Activated CD8-positive, alpha-beta memory T cell treated with anti-CD3 and anti-CD28 coated beads, Interleukin-2, amount 10 ng/mL, durations not matched to agents 7 days and 5 days (primary cell): ENCODE data around the gene KDM2B. TPM values are rescaled to one million over a fixed set of nuclear protein-coding genes. Genes with fewer than 3 reads are reported as not detected.

ENCODE experiments used
- ATAC-seq: fragments of 150-1000 bp; cut with Tn5 transposase; one replicate; pipeline ENCODE4 v1.10.0; 2021; ENCODE audit warnings: moderate library complexity
- CTCF ChIA-PET: fragments of 350-600 bp; sonication (Branson Sonifier 250); formaldehyde crosslinking; loops from one replicate; lab custom pipeline; 2021; ENCODE audit warnings: antibody characterized with exemption; lab: Charles Lee
- DNase-seq: peaks from one replicate; pipeline ENCODE4 v3.0.0-alpha.2; 2020
- H3K27ac Mint-ChIP-seq: one replicate; pipeline ENCODE4 v1.8.0; 2021; ENCODE audit warnings: mild to moderate bottlenecking, mixed read lengths
- H3K27me3 Mint-ChIP-seq: one replicate; pipeline ENCODE4 v1.8.0; 2021; ENCODE audit warnings: mixed read lengths
- H3K36me3 Mint-ChIP-seq: one replicate; pipeline ENCODE4 v1.8.0; 2021; ENCODE audit warnings: mild to moderate bottlenecking, mixed read lengths
- H3K4me1 Mint-ChIP-seq: one replicate; pipeline ENCODE4 v1.8.0; 2021; ENCODE audit warnings: mixed read lengths
- H3K4me3 Mint-ChIP-seq: one replicate; pipeline ENCODE4 v1.8.0; 2021; ENCODE audit warnings: mild to moderate bottlenecking, moderate library complexity, mixed read lengths
- H3K9me3 Mint-ChIP-seq: one replicate; pipeline ENCODE4 v1.8.0; 2022; ENCODE audit warnings: low read depth, mixed read lengths
- total RNA-seq, 2 experiments: library from RNA; stranded (reverse); gene quantifications; one replicate each; pipeline ENCODE4 v1.2.3, GENCODE V29; 2021

The KDM2B gene
- total RNA-seq, 2 experiments from 2014 or later, result 63.8 to 64.8 TPM

DNA sequence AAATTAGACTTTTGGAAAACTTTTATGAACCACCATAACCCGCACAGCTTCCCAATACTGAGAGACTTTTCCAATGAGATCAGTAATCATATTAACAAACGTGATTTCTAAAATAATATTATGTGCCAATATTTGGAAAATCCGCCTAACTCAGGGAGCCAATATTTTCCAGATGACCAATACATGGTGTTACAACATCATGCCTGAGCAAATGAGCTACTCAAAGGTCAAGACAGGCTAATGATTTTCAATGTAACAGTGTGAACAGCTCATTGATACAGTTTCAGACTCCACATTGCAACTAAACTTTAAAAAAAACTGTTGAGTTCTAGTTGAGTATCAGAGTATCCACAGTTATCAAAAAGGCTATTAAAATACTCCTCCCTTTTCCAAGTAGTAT lies 134.1 kb downstream of the KDM2B start:
- CTCF ChIA-PET, result interaction anchor here (0.9 to 2.0 kb wide), 3 partner anchors 13 to 111 kb away, joined by 3 to 6 read pairs (median 5); no protein-coding TSS in a partner anchor
- peaks cover 4% of the 10 kb centered on the region for H3K4me1 Mint-ChIP-seq
- no peak overlapping the region for H3K27ac Mint-ChIP-seq
- DNase-seq (no peak), ATAC-seq (no peak)
- H3K9me3 Mint-ChIP-seq, result no peaks in the 10 kb centered on the region
- no peaks in the 10 kb centered on the region for H3K27me3 Mint-ChIP-seq
- H3K4me3 Mint-ChIP-seq, result no peak overlapping the region
- H3K36me3 Mint-ChIP-seq, result peaks cover 23% of the 10 kb centered on the region

DNA sequence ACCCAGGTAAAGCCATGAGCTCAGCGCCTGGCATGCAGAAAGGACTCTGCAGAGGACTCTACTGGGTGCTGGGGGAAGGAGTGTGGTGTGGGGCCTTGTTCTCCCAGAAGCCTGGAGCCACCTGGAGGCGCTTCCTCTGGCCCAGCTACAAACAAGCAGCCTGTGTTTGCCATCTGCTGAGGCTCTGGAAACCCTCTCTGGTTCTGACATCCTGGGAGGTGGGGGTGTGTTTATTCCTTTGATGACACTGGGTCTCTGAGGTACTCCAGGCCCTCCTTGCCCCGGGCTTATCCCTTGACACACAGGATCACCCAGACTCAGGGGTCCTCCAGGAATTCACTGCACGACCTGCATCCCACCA lies 136.0 kb downstream of the KDM2B start:
- H3K36me3 Mint-ChIP-seq, result peaks cover 35% of the 10 kb centered on the region
- no peak for ATAC-seq
- no peaks in the 10 kb centered on the region for H3K9me3 Mint-ChIP-seq
- CTCF ChIA-PET, result interaction anchor here (0.9 to 2.6 kb wide), 4 partner anchors 12 to 113 kb away, joined by 3 to 9 read pairs (median 4); no protein-coding TSS in a partner anchor
- DNase-seq, result no peak
- H3K4me3 Mint-ChIP-seq, result no peak overlapping the region
- no peak overlapping the region for H3K27ac Mint-ChIP-seq
- no peaks in the 10 kb centered on the region for H3K27me3 Mint-ChIP-seq
- H3K4me1 Mint-ChIP-seq, result no peaks in the 10 kb centered on the region

DNA sequence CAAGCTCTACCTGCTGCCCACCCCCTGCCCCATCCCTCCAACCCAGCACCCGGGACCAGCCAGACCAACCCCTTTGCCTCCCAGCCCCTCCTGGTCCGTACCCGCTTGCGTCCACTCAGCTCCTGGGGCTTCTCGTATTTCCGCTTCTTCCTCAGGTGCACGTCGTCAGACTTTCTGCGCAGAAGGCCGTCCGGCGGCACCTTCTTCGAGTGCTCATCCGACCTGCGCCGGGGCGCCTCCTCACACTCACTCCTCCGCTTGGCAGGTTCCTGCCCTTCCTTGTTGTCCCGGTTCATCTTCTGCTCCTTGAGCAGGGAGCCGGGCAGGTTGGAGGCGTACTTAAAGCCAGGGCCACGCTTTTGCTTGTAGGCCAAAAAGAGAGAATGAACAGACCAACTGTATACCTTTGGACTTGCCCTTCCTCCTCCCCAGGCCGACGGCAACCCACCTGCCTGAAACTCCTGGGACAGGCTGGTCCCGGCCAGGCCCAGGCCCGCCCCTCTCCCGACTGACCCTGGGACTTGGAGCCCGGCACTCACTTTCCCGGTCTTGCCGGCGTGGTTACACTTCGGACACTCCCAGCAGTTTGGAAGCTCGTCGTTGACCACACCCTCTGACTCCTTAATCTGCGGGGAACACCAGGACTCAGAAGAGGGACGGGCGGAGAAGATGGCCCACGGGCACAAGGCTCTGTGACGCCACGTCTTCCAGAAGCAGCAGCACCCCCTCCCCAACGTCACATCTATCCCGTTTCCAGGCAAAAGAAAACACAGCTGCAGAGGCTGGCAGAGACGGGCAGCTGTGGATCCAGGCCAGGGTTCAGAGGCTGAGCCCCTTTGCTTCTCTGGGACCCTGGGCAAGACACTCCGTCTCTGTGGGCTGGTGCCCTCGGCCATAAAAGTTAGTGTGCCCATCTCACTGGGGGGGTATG lies 136.6 kb downstream of the KDM2B start:
- DNase-seq, result no peak
- CTCF ChIA-PET, result interaction anchor here (0.6 to 3.4 kb wide), 29 partner anchors 11 to 407 kb away, joined by 3 to 41 read pairs (median 5); partner anchors contain the start of genes ANAPC5 and RNF34
- no peak for ATAC-seq
- Mint-ChIP-seq H3K9me3 (no peaks in the 10 kb centered on the region), H3K27me3 (no peaks in the 10 kb centered on the region), H3K4me1 (no peaks in the 10 kb centered on the region), H3K4me3 (no peak overlapping the region), H3K27ac (no peak overlapping the region), H3K36me3 (peaks cover 39% of the 10 kb centered on the region)

DNA sequence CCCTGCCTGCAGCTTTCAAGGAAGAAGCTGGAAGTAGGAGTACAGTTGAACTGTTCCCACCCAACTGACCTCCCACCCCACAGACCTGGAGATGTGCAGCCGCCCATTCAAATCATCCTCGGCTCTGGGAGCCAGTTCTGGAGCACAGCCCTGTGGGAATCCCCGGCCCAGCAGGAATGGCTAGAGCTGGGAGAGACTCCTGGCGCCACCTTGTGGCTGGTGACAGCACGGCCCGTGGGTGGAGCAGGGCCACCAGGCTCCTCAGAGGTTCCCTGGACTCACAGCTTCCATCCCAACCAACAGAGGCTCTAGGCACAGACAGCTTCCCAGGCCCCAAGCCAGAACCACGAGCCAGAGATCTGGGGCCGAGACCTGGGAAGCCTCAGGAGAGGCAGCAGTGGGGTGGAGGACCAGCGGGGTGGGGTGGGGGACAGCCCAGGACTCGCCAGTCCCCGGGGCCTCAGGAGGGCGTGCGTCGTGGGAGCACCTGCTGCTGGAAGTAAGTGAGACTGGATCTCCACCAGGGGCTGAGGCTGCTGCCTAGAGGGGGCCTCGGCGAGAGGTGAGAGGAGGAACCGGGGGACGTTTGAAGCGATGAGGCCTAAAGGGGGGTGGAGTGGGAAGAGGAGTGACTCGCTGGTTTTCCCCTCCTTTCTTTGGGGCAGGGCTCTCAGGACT lies 137.5 kb downstream of the KDM2B start:
- H3K9me3 Mint-ChIP-seq, result no peaks in the 10 kb centered on the region
- no peaks in the 10 kb centered on the region for H3K4me1 Mint-ChIP-seq
- peaks cover 43% of the 10 kb centered on the region for H3K36me3 Mint-ChIP-seq
- no peak overlapping the region for H3K4me3 Mint-ChIP-seq
- peak; percentile 70 for DNase-seq
- no peaks in the 10 kb centered on the region for H3K27me3 Mint-ChIP-seq
- ATAC-seq, result peak; percentile 77
- H3K27ac Mint-ChIP-seq, result peak overlapping the region; percentile 52
- CTCF ChIA-PET, result interaction anchor here (0.6 to 3.4 kb wide), 48 partner anchors 9 to 796 kb away, joined by 3 to 41 read pairs (median 5); partner anchors contain the start of genes ANAPC5 and RNF34

DNA sequence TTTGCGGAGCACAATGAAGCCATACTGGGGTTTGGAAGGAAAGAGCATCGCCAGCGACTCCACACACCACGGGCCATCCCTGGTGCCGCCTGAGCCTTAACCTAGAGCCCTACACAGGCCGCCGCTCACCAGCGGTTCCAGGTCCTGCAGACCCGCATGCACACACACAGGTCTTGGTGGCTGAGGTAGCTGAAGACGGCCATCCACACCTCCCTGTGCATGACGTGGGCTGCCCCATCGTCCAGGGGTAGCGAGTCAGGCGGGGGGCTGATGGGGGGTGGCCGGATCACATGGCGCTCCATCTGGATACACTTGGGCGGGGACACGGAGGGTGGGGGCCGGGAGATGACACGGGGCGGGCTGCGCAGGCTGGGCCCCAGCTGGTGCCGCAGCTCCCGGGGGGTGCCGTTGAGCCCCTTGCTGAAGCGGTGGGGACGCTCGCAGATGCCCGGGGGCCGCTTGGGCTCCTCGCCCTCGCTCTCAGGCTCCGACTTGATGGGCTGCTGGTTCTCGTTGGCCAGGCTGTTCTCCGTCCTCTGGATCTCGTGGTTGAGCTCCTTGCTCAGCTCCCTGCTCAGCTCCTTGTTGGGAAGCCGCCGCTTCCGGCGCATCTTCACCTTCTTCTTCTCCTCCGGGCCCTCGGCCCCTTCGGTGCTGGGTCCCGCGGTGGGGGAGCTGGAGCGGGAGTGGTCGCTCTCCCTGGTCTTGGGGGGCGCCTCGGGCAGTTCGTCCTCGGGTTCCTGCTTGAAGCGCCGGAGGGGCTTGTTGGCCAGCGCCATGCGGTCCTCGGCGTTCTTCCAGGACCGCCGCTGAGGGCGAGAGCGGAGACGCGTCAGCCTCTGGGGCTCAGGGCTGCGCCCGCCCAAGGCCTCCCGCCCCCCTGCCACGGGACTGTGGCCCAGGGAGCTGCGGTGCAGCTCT lies 138.5 kb downstream of the KDM2B start:
- no peaks in the 10 kb centered on the region for H3K27me3 Mint-ChIP-seq
- H3K27ac Mint-ChIP-seq, result no peak overlapping the region
- CTCF ChIA-PET, result interaction anchor here (0.6 to 3.4 kb wide), 48 partner anchors 8 to 795 kb away, joined by 3 to 41 read pairs (median 5); partner anchors contain the start of genes ANAPC5 and RNF34
- no peak for DNase-seq
- H3K4me1 Mint-ChIP-seq, result no peaks in the 10 kb centered on the region
- H3K9me3 Mint-ChIP-seq, result no peaks in the 10 kb centered on the region
- ATAC-seq, result no peak
- H3K4me3 Mint-ChIP-seq, result no peak overlapping the region
- peaks cover 54% of the 10 kb centered on the region for H3K36me3 Mint-ChIP-seq

DNA sequence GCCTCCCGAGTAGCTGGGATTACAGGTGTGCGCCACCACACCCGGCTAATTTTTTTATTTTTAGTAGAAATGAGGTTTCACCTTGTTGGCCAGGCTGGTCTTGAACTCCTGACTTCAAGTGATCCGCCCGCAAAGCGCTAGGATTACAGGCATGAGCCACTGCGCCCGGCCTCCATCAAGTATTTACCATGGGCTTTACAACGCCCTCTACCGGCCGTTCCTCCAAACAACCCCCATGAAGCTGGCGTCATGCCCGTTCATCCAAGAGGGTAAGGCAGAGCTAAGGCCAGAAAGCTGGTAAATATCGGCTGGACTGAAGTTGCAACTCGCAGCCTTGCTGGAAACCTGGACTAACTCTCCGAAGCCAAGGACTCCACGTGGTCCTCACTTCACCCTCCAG lies 139.3 kb downstream of the KDM2B start:
- Mint-ChIP-seq H3K4me1 (no peaks in the 10 kb centered on the region), H3K9me3 (peaks cover 7% of the 10 kb centered on the region), H3K27me3 (no peaks in the 10 kb centered on the region), H3K4me3 (no peak overlapping the region), H3K36me3 (peaks cover 59% of the 10 kb centered on the region), H3K27ac (no peak overlapping the region)
- no peak for DNase-seq
- CTCF ChIA-PET, result interaction anchor here (1.3 to 3.4 kb wide), 7 partner anchors 9 to 106 kb away, joined by 3 to 41 read pairs (median 11); no protein-coding TSS in a partner anchor
- no peak for ATAC-seq

DNA sequence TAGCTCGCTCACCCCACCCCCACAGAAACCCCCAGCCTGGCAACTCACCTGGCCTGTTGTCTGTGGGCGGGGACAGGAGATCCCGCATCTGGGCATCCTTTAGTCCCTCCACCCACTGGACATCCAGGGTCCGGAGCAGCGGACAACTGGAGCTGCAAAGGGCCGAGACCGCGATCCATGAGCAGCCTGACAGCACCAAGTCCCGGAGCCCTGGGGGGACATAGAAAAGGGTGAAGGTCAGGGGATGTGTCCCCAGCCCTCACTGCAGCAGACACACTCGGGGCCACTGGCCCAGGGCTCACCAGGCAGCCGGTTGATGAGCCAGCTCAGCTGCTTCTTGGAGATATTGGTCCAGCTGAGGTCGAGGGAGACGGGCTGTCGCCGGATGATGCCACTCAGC lies 140.1 kb downstream of the KDM2B start:
- no peaks in the 10 kb centered on the region for H3K4me1 Mint-ChIP-seq
- CTCF ChIA-PET, result interaction anchor here (1.4 to 3.4 kb wide), 2 partner anchors 35 to 105 kb away, joined by 3 to 41 read pairs; no protein-coding TSS in a partner anchor
- peaks cover 65% of the 10 kb centered on the region for H3K36me3 Mint-ChIP-seq
- no peak for ATAC-seq
- no peaks in the 10 kb centered on the region for H3K27me3 Mint-ChIP-seq
- peaks cover 11% of the 10 kb centered on the region for H3K9me3 Mint-ChIP-seq
- no peak for DNase-seq
- no peak overlapping the region for H3K4me3 Mint-ChIP-seq
- no peak overlapping the region for H3K27ac Mint-ChIP-seq

DNA sequence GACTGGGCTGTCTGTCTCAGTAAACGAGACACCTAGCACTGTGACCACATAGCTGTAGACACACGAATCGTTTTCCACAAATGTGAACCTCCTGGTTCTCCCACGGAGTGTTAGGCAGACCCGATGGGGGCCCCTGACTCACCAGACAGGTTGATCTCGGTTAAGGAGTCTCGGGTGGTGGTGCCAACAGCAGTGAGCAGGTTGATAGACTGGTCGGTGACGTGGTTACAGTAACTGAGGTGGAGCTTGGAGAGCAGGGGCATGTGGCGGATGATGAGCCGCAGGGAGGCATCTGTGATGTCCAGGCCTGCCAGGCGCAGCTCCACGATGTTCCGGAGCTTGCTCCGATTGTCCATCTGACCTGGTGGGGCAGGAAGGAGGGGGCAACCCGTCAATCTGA lies 141.1 kb downstream of the KDM2B start:
- H3K4me3 Mint-ChIP-seq, result no peak overlapping the region
- ATAC-seq (no peak), DNase-seq (no peak)
- H3K27ac Mint-ChIP-seq, result no peak overlapping the region
- H3K9me3 Mint-ChIP-seq, result peaks cover 13% of the 10 kb centered on the region
- H3K27me3 Mint-ChIP-seq, result no peaks in the 10 kb centered on the region
- CTCF ChIA-PET, result interaction anchor here (0.9 kb wide), 1 partner anchor 104 kb away, joined by 4 read pairs; no protein-coding TSS in a partner anchor
- H3K36me3 Mint-ChIP-seq, result peaks cover 72% of the 10 kb centered on the region
- no peaks in the 10 kb centered on the region for H3K4me1 Mint-ChIP-seq

DNA sequence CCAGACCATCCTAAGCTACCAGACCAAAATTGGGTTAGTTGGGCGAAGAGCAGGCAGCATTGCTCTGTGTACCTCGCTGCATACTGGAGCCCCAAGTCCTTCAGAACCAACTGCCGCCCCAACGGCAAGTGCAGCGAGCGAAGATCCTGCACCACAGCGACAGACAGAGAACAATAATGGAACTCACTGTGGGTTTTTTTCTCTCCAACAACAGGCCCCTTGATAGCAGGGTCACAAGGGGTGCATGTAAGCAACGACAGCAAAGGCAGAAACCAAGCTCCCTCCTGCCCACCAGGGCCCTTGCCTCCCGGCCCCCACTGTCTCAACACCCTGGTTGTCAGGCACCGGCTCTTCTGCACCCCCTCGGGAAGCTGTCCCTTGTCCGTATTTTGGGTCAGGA lies 141.9 kb downstream of the KDM2B start:
- Mint-ChIP-seq H3K4me3 (no peak overlapping the region), H3K4me1 (no peaks in the 10 kb centered on the region), H3K9me3 (peaks cover 13% of the 10 kb centered on the region), H3K36me3 (peaks cover 74% of the 10 kb centered on the region), H3K27me3 (no peaks in the 10 kb centered on the region), H3K27ac (no peak overlapping the region)
- ATAC-seq (no peak), DNase-seq (no peak)
- CTCF ChIA-PET, result interaction anchor here (0.9 kb wide), 1 partner anchor 104 kb away, joined by 4 read pairs; no protein-coding TSS in a partner anchor

DNA sequence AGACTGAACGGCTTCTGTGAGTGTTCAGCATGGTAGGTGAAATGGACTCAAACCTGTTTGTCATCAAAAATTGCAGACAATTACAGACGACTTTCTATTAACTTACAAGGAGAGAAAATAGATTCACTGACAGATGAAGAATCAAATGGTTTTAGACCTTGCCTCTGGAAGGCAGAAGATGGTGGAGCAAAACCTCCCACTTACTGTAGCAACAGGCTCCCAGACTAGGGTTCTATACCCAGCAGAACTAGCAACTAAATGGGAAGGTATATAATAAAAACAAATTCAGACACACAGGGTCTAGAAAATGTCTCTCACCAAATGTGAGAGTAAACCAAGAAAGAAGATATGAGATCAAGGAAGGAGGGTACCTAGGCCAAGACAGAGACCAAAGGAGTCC lies 144.1 kb downstream of the KDM2B start:
- H3K36me3 Mint-ChIP-seq, result peaks cover 80% of the 10 kb centered on the region

DNA sequence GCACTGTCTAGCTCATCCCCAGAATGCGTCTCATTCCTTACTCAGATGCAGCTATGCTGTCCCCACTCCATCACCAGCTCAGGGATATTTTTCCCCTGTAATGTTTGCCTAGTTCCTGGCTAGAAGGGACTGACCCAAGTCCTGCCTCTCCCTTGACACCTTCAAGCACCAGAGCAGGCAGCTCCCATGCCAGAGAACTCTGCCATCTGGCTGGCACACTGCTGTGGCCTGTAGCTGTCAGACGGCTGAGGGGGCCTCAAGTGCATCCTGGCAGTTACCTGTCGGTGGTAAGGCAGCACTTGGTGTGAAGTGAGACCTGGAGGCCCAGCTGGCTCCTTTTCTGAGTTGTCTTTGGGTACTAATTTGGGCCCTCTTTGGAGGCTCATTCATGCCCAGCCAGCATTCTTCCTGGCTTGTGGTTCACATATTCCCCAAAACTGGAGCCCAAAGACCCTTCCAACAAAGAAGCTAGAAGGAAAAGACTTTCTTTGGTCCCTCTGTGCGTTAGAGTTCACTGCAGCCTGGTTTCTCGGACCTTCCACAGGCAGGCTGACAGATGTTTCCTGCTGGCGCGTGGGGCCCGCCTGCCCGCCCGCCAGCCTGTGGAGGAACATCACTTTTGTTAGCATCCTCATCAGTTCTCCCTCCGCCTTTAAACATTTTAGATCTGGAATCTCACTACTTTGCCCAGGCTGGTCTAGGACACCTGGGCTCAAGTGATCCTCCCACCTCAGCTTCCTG lies 147.9 kb downstream of the KDM2B start:
- Mint-ChIP-seq H3K4me1 (peaks cover 11% of the 10 kb centered on the region), H3K9me3 (peaks cover 13% of the 10 kb centered on the region), H3K27ac (peak overlapping the region; percentile 57), H3K4me3 (no peak overlapping the region), H3K36me3 (peaks cover 84% of the 10 kb centered on the region), H3K27me3 (no peaks in the 10 kb centered on the region)
- DNase-seq (no peak), ATAC-seq (peak; percentile 9)
- CTCF ChIA-PET, result interaction anchor here (1.0 to 1.8 kb wide), 5 partner anchors 9 to 25 kb away, joined by 3 to 11 read pairs (median 3); no protein-coding TSS in a partner anchor

More for the DNA sequence above, 144.1 kb downstream of the KDM2B start:
- ATAC-seq (no peak), DNase-seq (no peak)
- no peak overlapping the region for H3K27ac Mint-ChIP-seq
- CTCF ChIA-PET, result interaction anchor here (1.7 kb wide), 1 partner anchor 102 kb away, joined by 4 read pairs; no protein-coding TSS in a partner anchor
- H3K4me3 Mint-ChIP-seq, result no peak overlapping the region
- no peaks in the 10 kb centered on the region for H3K27me3 Mint-ChIP-seq
- peaks cover 13% of the 10 kb centered on the region for H3K9me3 Mint-ChIP-seq
- no peaks in the 10 kb centered on the region for H3K4me1 Mint-ChIP-seq
